A673 (cell line): ENCODE data around the gene FSIP1. TPM values are rescaled to one million over a fixed set of nuclear protein-coding genes. Genes with fewer than 3 reads are reported as not detected.

Experiments used
- BruUV-seq: library from RNA; stranded (reverse); fragments of 400-500 nt; replicated peaks from 2 replicates; lab custom pipeline; 2021; lab: Mats Ljungman, UMichigan
- CTCF ChIA-PET: fragments of 300-600 bp; sonication (Branson Sonifier 250); formaldehyde crosslinking; loops from one replicate; lab custom pipeline; 2022; ENCODE audit warnings: antibody characterized with exemption; lab: Charles Lee
- POLR2A ChIA-PET: fragments of 300-600 bp; sonication (Branson Sonifier 250); formaldehyde crosslinking; loops from one replicate; lab custom pipeline; 2022; ENCODE audit warnings: antibody characterized with exemption; ENCODE audit not compliant: low non-redundant PET; lab: Charles Lee
- DNase-seq: peaks from one replicate; pipeline ENCODE4 v3.0.0-alpha.2; 2015; ENCODE audit warnings: low spot score
- H3K27ac ChIP-seq: fragments of 200-600 bp; sonication (generic); 2 replicates; pipeline ENCODE4 v1.5.1; 2016; ENCODE audit warnings: mixed run types, low read depth, mild to moderate bottlenecking, mixed read lengths, antibody characterized with exemption, low read length; ENCODE audit not compliant: poor library complexity, severe bottlenecking
- H3K27me3 ChIP-seq: fragments of 200-600 bp; sonication (generic); replicated peaks from 2 replicates; pipeline ENCODE4 v1.6.1; 2017; ENCODE audit warnings: mixed run types, low read depth, mild to moderate bottlenecking, mixed read lengths, antibody characterized with exemption, low read length; ENCODE audit not compliant: insufficient read depth, poor library complexity
- H3K36me3 ChIP-seq: fragments of 200-600 bp; sonication (generic); 2 replicates; pipeline ENCODE4 v1.6.1; 2016; ENCODE audit warnings: mixed run types, mild to moderate bottlenecking, mixed read lengths, antibody characterized with exemption, low read length; ENCODE audit not compliant: insufficient read depth, poor library complexity, severe bottlenecking
- H3K4me1 ChIP-seq: fragments of 200-600 bp; sonication (generic); 2 replicates; pipeline ENCODE4 v1.6.1; 2017; ENCODE audit warnings: mixed run types, mild to moderate bottlenecking, mixed read lengths, antibody characterized with exemption, low read length; ENCODE audit not compliant: insufficient read depth, poor library complexity, severe bottlenecking
- H3K4me3 ChIP-seq: fragments of 200-600 bp; sonication (generic); 2 replicates; pipeline ENCODE4 v1.5.1; 2016; ENCODE audit warnings: low read depth, mixed run types, mild to moderate bottlenecking, mixed read lengths, low read length; ENCODE audit not compliant: poor library complexity, severe bottlenecking
- H3K9me3 ChIP-seq: fragments of 200-600 bp; sonication (generic); 2 replicates; pipeline ENCODE4 v1.6.1; 2016; ENCODE audit warnings: mixed run types, low read depth, mild to moderate bottlenecking, mixed read lengths, antibody characterized with exemption, low read length; ENCODE audit not compliant: poor library complexity, severe bottlenecking
- CTCF ChIP-seq: fragments of 300-800, 200-600 bp; sonication (generic); conservative IDR thresholded peaks from 2 replicates; pipeline ENCODE4 v1.5.1; 2017; ENCODE audit warnings: low read depth, mild to moderate bottlenecking, antibody characterized with exemption, low read length, moderate library complexity, mixed read lengths
- EZH2 ChIP-seq: fragments of 200-600 bp; sonication (generic); IDR thresholded peaks from 2 replicates; pipeline ENCODE4 v1.6.1; 2017; ENCODE audit warnings: borderline replicate concordance, low read depth, mild to moderate bottlenecking, mixed read lengths, antibody characterized with exemption, low read length; ENCODE audit not compliant: poor library complexity, severe bottlenecking
- intact Hi-C: fragments of 100-400 bp; cut with micrococcal nuclease; formaldehyde crosslinking; loops from one replicate; pipeline ENCODE4 v1.10.0; 2022; ENCODE audit not compliant: unreplicated experiment
- total RNA-seq: library from RNA; stranded (reverse); gene quantifications from 2 replicates; pipeline ENCODE4 v1.2.3, GENCODE V29; 2021

The FSIP1 gene
- total RNA-seq, 1 experiment from 2014 or later, result 0.37 TPM

- no peak for TF ChIP-seq CTCF
- no peak for TF ChIP-seq EZH2
- no peak for DNase-seq
- Histone ChIP-seq H3K4me1 (peaks cover 10% of the 10 kb centered on the region), H3K27ac (no peak overlapping the region), H3K27me3 (no peaks in the 10 kb centered on the region), H3K4me3 (no peak overlapping the region), H3K36me3 (no peaks in the 10 kb centered on the region), H3K9me3 (no peaks in the 10 kb centered on the region)
- ChIA-PET POLR2A (no interaction called here), CTCF (no interaction called here)
- no TSS peak for BruUV-seq
- intact Hi-C loops, result no loop called here
These were observed 136.7 kb downstream of the FSIP1 start for GRCh38 chr15:39645976-39646257.

- POLR2A ChIA-PET, result no interaction called here
- H3K27me3 ChIP-seq, result no peaks in the 10 kb centered on the region
- no peak overlapping the region for H3K27ac ChIP-seq
- TF ChIP-seq EZH2, result no peak
- no peak for TF ChIP-seq CTCF
- no peaks in the 10 kb centered on the region for H3K36me3 ChIP-seq
- CTCF ChIA-PET, result interaction anchor here (0.6 kb wide), 1 partner anchor 231 kb away, joined by 3 read pairs; no protein-coding TSS in a partner anchor
- intact Hi-C loops, result no loop called here
- H3K9me3 ChIP-seq, result no peaks in the 10 kb centered on the region
- peaks cover 10% of the 10 kb centered on the region for H3K4me1 ChIP-seq
- DNase-seq, result no peak
- no peak overlapping the region for H3K4me3 ChIP-seq
- BruUV-seq, result no TSS peak
These were observed 137.3 kb downstream of the FSIP1 start for GRCh38 chr15:39645138-39645975.

- no peak overlapping the region for H3K4me3 ChIP-seq
- peaks cover 10% of the 10 kb centered on the region for H3K4me1 ChIP-seq
- no TSS peak for BruUV-seq
- no peak overlapping the region for H3K27ac ChIP-seq
- H3K9me3 ChIP-seq, result no peaks in the 10 kb centered on the region
- ChIA-PET POLR2A (no interaction called here), CTCF (no interaction called here)
- DNase-seq, result no peak
- no peaks in the 10 kb centered on the region for H3K27me3 ChIP-seq
- H3K36me3 ChIP-seq, result no peaks in the 10 kb centered on the region
- intact Hi-C loops, result no loop called here
- TF ChIP-seq EZH2, result no peak
- no peak for TF ChIP-seq CTCF
These were observed 138.5 kb downstream of the FSIP1 start for GRCh38 chr15:39644136-39644535.
